ENCODE measurements around the gene TRAPPC10. TPM values are rescaled to one million over a fixed set of nuclear protein-coding genes. Genes with fewer than 3 reads are reported as not detected.

Gene TRAPPC10
- total and polyA plus RNA-seq, 2 of the 8 experiments (the other 6 are each of a cell fraction or from before 2014, with no cell fraction given), result 18.5 to 29.8 TPM

- TF ChIP-seq E2F6 (IDR thresholded peaks at IDR 0.05), result no peak
Observed at GRCh38 chr21:44093761-44094160, 81.7 kb downstream of the TRAPPC10 start (continued).
